Thoracic aorta (tissue), 2 donors: Measurements from ENCODE around the gene APBA3. TPM values are rescaled to one million over a fixed set of nuclear protein-coding genes. Genes with fewer than 3 reads are reported as not detected.

Experiments used
- ATAC-seq: fragments of 150-250 bp; one replicate; pipeline ENCODE4 v1.8.0; 2017; ENCODE audit warnings: low read depth; ENCODE audit not compliant: insufficient number of reproducible peaks, low FRiP score
- DNase-seq: peaks from one replicate; pipeline ENCODE4 v3.0.0-alpha.2; 2020; ENCODE audit warnings: low spot score
- H3K27ac ChIP-seq, 2 donors: fragments of 200-600 bp; sonication (generic); 1 replicate in 1 of 2; 2 replicates in 1 of 2; pipeline ENCODE4 v1.5.1; 2016; ENCODE audit warnings: mild to moderate bottlenecking in 2 of 2, moderate library complexity in 2 of 2
- H3K27me3 ChIP-seq: fragments of 200-600 bp; sonication (generic); replicated peaks from 2 replicates; pipeline ENCODE4 v1.6.0; 2016; ENCODE audit warnings: mild to moderate bottlenecking; ENCODE audit not compliant: insufficient read depth
- H3K36me3 ChIP-seq: fragments of 200-600 bp; sonication (generic); one replicate; pipeline ENCODE4 v1.5.1; 2016
- H3K4me1 ChIP-seq, 2 donors: fragments of 200-600 bp; sonication (generic); 1 replicate in 1 of 2; 2 replicates in 1 of 2; pipeline versions ENCODE4 v1.5.1 to v1.6.0; 2016; ENCODE audit warnings: low read depth in 2 of 2, mild to moderate bottlenecking in 1 of 2; ENCODE audit not compliant: control insufficient read depth in 1 of 2
- H3K4me3 ChIP-seq: fragments of 200-600 bp; sonication (generic); 2 replicates; pipeline ENCODE4 v1.5.1; 2016; ENCODE audit warnings: mild to moderate bottlenecking
- H3K9me3 ChIP-seq: fragments of 200-600 bp; sonication (generic); 2 replicates; pipeline ENCODE4 v1.5.1; 2016
- total RNA-seq, 2 donors: library from RNA; depleted of rRNA; stranded (reverse); fragments of >200 nt; gene quantifications; one replicate each; pipeline versions ENCODE4 v1.1.0 to v1.2.3, GENCODE V29; 2016
- TF ChIP-seq, protein P1 (sequence below): fragments of 200-600 bp; sonication (generic); IDR thresholded peaks from one replicate; pipeline ENCODE4 v1.5.1; 2019; ENCODE audit warnings: antibody characterized with exemption

Gene APBA3
- total RNA-seq, 2 donors from 2014 or later = 17.4 to 26.8 TPM

DNA sequence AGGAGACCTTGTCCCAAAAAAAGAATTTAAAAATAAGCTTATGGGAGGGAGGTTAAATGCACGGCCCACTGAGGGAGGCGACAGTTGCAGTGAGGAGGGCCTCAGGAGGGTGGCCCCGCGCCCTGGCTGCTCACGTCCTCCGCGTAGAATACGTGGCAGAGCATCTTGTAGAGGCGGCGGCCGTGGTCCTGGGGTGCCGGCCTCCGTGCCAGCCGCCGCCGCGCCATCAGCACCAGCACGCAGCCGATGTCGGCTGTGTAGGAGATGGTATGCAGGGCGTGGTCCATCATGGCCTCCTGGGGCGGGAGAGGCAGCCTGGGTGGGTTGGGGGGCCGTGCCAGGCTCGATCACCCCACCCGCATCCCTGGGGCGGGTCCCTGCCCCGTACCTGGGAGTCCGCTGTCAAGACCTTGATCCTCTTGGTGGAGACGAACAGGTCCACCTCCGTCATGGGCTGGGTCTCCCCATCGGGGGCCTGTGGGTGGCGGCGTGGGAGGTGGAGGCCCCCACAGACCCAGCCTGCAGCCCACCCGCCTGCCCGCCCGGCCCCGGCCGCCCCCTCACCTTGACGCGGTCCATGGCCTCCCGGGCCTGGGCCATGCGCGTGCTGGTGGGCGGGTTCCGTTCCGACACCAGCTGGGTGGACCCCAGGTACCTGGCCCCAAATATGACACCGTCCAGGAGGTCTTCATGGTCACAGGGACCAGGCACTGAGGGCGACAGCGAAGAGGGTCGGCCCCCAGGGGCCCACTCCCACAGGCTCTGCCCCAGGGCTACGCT is 7.7 kb downstream of the APBA3 start:
- DNase-seq (no peak), ATAC-seq (no peak)
- Histone ChIP-seq H3K4me3 (no peak overlapping the region), H3K9me3 (no peaks in the 10 kb centered on the region), H3K27me3 (no peaks in the 10 kb centered on the region), H3K4me1 (peaks cover 0 to 3% of the 10 kb centered on the region in 2 donors), H3K36me3 (peaks cover 29% of the 10 kb centered on the region), H3K27ac (no peak overlapping the region)
- TF ChIP-seq, protein P1, sequence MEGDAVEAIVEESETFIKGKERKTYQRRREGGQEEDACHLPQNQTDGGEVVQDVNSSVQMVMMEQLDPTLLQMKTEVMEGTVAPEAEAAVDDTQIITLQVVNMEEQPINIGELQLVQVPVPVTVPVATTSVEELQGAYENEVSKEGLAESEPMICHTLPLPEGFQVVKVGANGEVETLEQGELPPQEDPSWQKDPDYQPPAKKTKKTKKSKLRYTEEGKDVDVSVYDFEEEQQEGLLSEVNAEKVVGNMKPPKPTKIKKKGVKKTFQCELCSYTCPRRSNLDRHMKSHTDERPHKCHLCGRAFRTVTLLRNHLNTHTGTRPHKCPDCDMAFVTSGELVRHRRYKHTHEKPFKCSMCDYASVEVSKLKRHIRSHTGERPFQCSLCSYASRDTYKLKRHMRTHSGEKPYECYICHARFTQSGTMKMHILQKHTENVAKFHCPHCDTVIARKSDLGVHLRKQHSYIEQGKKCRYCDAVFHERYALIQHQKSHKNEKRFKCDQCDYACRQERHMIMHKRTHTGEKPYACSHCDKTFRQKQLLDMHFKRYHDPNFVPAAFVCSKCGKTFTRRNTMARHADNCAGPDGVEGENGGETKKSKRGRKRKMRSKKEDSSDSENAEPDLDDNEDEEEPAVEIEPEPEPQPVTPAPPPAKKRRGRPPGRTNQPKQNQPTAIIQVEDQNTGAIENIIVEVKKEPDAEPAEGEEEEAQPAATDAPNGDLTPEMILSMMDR = no peak

DNA sequence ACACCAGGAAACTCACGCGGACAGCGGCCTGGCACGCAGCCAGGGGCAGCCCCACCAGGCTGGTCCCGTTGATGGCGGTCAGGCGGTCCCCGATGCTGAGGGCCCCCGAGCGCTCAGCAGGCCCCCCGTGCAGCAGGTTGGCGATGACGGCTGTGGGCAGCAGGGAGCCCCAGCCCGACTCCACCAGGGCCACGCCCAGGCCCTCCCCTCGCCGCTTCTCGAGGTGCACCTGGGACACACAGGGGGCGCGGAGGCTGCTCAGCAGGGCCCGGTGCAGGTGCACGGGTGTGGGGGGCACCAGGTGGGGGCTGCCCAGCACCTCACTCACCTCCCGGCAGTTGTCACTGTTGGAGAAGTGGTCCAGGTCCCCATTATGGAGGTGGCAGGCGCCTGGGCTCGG is 9.0 kb downstream of the APBA3 start:
- ATAC-seq = no peak

DNA sequence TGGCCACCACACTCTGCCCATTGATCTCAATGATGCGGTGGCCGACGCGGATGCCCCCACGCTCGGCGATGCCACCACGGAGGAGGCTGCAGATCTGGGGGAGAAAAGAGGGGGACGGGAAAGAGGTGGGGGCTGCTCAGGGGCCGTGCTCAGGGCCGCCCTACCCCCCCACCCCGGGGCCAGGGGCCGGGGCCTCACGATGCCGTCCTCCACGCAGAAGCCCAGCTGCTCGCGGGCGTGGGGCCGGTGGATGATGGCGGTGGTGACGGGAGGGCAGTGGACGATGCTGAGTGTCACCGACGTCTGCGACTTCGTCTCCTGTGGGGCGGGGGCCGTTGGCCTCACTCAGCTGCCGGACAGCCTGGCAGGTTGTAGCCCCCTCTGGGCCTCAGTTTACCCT is 10.3 kb downstream of the APBA3 start:
- H3K4me3 ChIP-seq = no peak overlapping the region
- TF ChIP-seq, protein P1 = no peak
- no peaks in the 10 kb centered on the region for H3K9me3 ChIP-seq
- H3K4me1 ChIP-seq = no peaks in the 10 kb centered on the region
- H3K36me3 ChIP-seq = peaks cover 22% of the 10 kb centered on the region
- no peak for ATAC-seq
- H3K27me3 ChIP-seq = no peaks in the 10 kb centered on the region
- H3K27ac ChIP-seq = no peak overlapping the region
- no peak for DNase-seq

More for the DNA sequence above, 9.0 kb downstream of the APBA3 start:
- H3K27me3 ChIP-seq = no peaks in the 10 kb centered on the region
- H3K4me3 ChIP-seq = no peak overlapping the region
- DNase-seq = no peak
- H3K36me3 ChIP-seq = peaks cover 26% of the 10 kb centered on the region
- H3K9me3 ChIP-seq = no peaks in the 10 kb centered on the region
- H3K27ac ChIP-seq = no peak overlapping the region
- TF ChIP-seq, protein P1 = no peak
- H3K4me1 ChIP-seq = no peaks in the 10 kb centered on the region

DNA sequence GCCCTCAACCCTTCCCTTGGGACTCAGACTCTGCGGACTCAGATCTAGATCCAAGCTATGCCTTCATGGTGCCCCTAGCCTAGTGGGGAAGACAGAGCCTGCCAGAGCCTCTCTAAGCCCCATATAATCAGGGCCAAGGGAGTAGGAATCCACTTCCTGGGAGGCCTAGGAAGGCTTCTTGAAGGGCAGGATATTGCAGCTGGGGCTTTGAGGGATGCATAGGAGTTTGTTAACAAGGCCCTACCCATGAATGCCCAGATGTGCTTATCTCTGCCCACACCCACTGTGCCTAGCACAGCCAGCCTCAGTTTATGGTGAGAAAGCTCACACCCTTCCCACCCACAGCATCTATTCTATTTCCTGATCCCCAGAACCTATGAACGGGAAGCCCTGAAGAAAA is 11.3 kb downstream of the APBA3 start:
- peaks cover 22% of the 10 kb centered on the region for H3K36me3 ChIP-seq
- no peak overlapping the region for H3K27ac ChIP-seq

DNA sequence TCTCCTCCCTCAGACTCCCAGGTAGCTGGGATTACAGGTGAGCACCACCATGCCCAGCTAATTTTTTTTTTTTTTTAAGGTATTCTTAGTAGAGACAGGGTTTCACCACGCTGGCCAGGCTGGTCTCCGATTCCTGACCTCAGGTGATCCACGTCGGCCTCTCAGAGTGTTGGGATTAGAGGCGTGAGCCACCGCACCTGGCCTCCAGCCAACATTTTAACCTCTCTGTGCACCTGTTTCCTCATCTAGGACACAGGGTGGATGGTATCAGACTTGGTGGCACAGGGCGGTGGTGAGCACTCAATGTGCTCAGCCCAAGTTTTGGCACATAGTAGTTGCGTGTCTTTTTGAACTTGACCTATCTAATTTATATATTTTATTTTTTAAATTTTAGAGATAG is 12.5 kb downstream of the APBA3 start:
- Histone ChIP-seq H3K27me3 (no peaks in the 10 kb centered on the region), H3K36me3 (peaks cover 17% of the 10 kb centered on the region), H3K9me3 (no peaks in the 10 kb centered on the region), H3K27ac (no peak overlapping the region), H3K4me1 (no peaks in the 10 kb centered on the region), H3K4me3 (no peak overlapping the region)
- DNase-seq = no peak
- ATAC-seq = no peak
- TF ChIP-seq, protein P1 = no peak

More for the DNA sequence above, 11.3 kb downstream of the APBA3 start:
- H3K4me1 ChIP-seq = no peaks in the 10 kb centered on the region
- DNase-seq = no peak
- H3K9me3 ChIP-seq = no peaks in the 10 kb centered on the region
- no peak overlapping the region for H3K4me3 ChIP-seq
- ATAC-seq = no peak
- no peaks in the 10 kb centered on the region for H3K27me3 ChIP-seq
- TF ChIP-seq, protein P1 = no peak
